CD4-positive, alpha-beta T cell treated with Interleukin-12 subunit alpha and Interleukin-12 subunit beta, for 1 hour (primary cell): Measurements from ENCODE around the gene RTL1.

Experiments
- DNase-seq: peaks from one replicate; pipeline ENCODE4 v3.0.0-alpha.2; 2020

The RTL1 gene

GRCh38 chr14:100898465-100898864 lies 5.1 kb downstream of the RTL1 start:
- DNase-seq, result no peak

DNA sequence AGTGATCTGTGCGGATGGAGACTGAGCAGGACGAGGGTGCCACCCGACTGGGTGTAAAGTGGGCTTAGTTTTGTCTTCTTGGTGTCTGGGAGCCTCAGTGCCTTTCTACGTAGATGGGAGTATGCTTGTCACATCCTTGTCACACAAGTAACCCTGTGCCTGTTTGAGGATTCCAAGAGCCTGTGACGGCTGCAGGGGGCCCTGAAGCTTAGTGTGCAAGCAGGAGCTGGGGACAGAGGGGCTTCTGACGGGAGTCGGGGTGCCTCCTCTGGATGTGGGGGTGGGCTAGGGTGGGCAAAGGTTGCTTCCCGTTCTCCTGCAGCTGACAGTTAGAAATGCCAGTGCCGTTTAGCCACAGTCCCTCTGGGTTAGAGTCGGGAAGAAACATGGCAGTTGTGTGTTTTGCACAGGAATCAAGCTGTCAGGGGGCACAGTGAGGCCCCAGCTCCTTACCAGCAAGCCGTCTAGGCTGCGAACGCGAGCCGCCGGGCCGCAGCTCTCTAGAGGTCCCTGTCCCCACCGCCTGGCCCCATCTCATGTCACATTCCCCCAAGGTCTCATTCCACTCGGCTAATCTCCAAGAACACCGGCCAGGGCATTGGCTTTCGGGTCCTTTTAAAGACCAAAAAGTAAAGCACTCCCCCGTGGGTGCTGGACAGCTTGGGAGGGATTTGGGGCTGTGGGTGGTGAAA lies 7.0 kb downstream of the RTL1 start:
- no peak for DNase-seq

- DNase-seq, result no peak
Measured at GRCh38 chr14:100895411-100895810, 8.1 kb downstream of the RTL1 start.

GRCh38 chr14:100894416-100894815 lies 9.1 kb downstream of the RTL1 start:
- DNase-seq, result no peak

- no peak for DNase-seq
Measured at GRCh38 chr14:100893760-100894159, 9.8 kb downstream of the RTL1 start.

- no peak for DNase-seq
Measured at GRCh38 chr14:100893228-100893601, 10.3 kb downstream of the RTL1 start.

DNA sequence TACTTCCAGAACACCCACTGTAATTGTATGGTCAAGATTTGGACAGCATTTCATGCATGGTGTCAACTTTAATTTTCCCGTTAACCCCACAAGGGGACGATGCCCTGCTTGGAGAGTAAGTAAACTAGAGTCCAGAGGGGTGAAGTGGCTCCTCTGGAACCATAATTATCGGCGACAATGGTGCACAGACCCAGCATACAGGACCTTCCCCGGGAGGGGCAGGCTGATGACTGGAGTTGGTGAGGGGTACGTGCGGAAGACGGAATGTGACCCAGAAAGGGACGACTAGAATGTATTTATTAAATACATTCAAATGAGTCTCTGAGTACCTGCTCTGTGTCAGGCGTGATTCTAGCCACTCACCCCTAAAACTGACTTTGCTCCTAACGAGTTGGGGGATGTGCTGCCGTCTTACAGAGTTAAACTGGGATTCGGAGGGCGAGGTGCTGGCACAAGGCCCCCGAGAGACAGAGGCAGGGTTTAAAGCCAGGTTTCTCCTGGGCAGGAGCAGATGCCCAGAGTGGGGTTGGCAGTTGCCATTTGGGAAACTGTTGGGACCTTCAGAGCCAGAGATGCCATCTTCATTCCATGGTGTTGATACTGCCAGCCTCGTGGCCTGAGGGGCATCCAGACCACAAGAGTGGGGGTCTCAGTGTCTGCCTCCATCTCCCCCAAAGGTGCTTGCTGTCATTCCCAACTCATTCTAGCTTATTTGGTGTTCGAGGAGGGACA lies 10.9 kb downstream of the RTL1 start:
- DNase-seq, result no peak

GRCh38 chr14:100891501-100892445 lies 11.7 kb downstream of the RTL1 start:
- no peak for DNase-seq

DNA sequence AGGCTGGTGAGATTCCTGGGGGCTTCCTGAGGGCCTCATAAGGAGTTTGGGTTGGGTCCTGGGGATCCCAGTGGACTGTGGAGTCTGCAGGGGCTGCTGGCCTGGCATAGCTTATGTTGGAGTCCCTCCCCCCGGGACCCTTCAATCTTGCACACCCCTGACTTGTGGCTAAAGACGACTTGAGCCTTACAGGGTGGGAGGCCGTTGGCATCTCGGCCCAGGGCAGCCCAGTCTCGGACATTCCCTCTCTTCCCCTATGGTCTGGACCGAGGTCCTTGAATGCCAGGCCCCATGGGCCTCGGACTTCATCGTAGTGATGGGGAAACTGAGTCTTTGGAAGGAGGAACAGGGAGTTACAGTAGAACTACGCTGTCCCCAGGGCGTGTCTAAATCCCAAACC lies 12.5 kb downstream of the RTL1 start:
- no peak for DNase-seq

DNA sequence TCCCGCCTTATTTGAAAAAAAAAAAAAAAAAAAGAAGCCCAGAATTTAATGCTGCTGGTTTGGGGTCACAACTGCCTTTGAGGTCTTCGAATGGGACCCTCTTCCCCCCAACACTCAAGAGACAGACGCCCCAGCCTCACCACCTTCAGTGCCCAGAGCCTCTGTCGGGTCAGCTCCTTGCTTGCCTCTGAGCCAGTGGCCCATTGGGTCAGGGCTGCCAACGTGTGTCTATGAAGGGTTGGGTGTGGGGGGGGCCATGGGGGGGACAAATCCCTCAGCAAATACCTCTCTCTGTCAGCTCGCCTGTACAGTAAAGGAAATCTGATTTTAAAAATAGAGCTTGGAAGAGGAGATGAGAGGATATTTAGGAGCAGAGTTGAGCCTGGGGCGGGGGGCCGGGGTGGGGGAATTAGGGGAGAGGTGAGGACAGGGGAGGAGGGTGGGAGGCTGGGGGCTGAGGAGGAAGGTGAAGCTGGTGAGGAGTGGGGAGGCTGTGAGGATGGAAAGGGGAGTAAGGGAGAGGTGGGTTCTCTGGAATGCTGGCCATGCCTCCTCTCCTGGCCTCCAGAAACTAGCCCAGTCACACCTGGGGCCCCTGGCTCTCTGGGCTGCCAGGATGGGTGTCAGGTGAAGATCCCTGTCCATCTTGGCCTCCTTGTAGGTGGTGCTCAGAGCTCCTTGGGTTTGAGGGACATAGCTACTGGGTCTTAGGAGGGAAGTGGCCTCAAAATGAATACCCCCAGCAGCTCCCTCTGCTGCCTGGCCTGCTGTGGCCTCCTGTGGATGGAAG lies 13.3 kb downstream of the RTL1 start:
- DNase-seq, result no peak

- DNase-seq, result no peak
Measured at GRCh38 chr14:100889641-100890040, 13.9 kb downstream of the RTL1 start.

DNA sequence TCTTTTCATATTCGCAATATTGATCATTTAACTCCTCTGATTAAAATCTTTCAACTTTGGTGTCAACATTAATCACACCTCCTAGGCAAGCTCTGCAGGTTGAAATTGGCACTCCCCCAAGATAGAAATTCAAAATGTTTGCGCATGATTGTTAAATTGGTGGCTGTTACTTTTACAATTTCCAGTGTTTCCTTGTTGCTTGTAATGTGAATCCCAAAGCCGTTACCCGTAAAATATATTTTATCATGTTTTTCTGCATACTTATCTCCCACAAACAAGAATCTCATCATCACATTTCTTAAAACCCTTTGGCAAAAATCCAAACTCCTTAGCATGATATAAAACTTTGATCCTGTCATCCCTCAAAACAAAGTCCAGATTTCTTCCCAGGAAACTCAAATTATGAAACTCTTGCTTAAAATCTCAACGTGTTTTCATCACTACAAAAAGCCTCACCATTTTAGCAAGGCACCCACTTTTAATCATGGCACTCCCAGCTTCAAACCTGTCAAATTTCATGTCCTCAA lies 14.7 kb downstream of the RTL1 start:
- DNase-seq, result no peak

GRCh38 chr14:100887728-100888335 lies 15.7 kb downstream of the RTL1 start:
- DNase-seq, result no peak

DNA sequence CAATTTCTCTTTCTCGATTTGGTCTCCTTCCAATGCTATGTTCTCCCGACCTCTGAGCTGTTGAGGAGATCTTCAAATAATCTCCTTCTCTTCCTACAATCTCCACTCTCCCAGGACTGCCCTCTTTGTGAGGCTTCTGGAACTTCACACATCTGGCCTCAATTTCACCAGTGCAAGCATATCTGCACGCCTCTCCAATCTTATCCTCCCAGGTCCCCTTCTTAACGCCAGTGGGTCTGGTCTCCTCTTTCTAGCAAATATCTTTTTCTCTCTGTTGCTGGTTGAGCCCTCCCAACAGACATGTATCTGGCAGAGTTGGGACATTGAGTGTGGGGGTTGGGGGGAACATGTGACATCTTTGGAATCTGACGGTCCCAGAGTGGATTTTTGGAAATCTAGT lies 17.9 kb downstream of the RTL1 start:
- no peak for DNase-seq

DNA sequence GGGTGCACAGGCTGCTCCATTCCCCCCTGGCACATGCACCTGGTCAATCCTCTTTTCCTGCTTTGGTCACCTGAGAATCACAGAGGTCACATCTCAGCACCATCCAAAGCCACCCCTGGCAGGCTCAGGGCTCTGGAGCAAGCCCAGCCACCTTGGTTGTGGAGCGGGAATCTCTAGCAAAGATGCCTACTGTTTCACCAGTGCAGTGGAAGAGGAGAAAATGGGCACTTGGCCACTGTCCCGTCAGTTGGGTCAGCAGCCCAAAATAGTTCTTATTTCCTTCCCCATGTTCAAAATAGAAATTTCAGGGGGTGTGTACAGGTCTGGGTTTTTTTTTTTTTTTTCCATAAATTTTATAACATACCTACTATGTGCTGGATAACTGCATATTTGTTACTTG lies 18.3 kb downstream of the RTL1 start:
- no peak for DNase-seq

DNA sequence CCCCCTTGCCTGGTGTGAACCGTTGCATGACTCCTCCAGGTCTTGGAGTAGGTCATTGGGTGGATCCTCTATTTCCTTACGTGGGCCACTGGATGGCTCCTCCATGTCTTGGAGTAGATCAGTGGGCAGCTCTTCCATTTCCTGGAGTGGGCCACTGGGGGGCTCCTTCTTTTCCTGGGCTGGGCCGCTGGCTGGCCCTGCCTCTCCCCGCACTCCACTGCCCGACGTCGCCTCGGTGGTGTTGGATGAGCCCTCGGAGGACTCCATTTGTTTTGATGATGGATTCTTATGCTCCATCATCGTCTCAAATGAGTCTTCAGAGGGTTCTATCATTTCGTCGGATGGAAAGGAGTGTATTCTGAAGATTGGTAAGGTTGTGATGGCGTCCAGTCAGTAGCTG lies 19.1 kb downstream of the RTL1 start:
- DNase-seq, result no peak

- no peak for DNase-seq
Measured at GRCh38 chr14:100883789-100884101, 19.8 kb downstream of the RTL1 start.

GRCh38 chr14:100882991-100883788 lies 20.3 kb downstream of the RTL1 start:
- DNase-seq, result no peak

GRCh38 chr14:100882026-100882967 lies 21.2 kb downstream of the RTL1 start:
- no peak for DNase-seq
